Skeletal muscle tissue (tissue), 4 donors: ENCODE measurements around the gene CREM. TPM values are rescaled to one million over a fixed set of nuclear protein-coding genes. Genes with fewer than 3 reads are reported as not detected.
"Not testable (repeated sequence)": the region's sequence is repeated elsewhere in the genome, so short reads cannot be mapped to it uniquely, and the experiment has no call there.

Source experiments
- H3K27ac ChIP-seq: one replicate; pipeline ENCODE4 v1.7.0; 2013; ENCODE audit warnings: mild to moderate bottlenecking, low read depth, low read length, inconsistent platforms
- H3K27me3 ChIP-seq, 3 donors: one replicate each; pipeline ENCODE4 v1.7.0; 2013; ENCODE audit warnings: low read length in 3 of 3; ENCODE audit not compliant: control insufficient read depth in 3 of 3, insufficient read depth in 3 of 3
- H3K36me3 ChIP-seq, 3 donors: one replicate each; pipeline ENCODE4 v1.7.0; 2013; ENCODE audit warnings: low read length in 3 of 3; ENCODE audit not compliant: control insufficient read depth in 3 of 3, insufficient read depth in 3 of 3
- H3K4me1 ChIP-seq, 3 donors: one replicate each; pipeline ENCODE4 v1.7.0; 2013; ENCODE audit warnings: low read length in 3 of 3, mild to moderate bottlenecking in 3 of 3; ENCODE audit not compliant: control insufficient read depth in 3 of 3, insufficient read depth in 3 of 3
- H3K4me3 ChIP-seq, 3 donors: one replicate each; pipeline ENCODE4 v1.7.0; 2013; ENCODE audit warnings: low read length in 3 of 3
- H3K9ac ChIP-seq, 3 donors: one replicate each; pipeline ENCODE4 v1.7.0; 2013; ENCODE audit warnings: low read length in 3 of 3, mild to moderate bottlenecking in 3 of 3, moderate library complexity in 2 of 3, low read depth in 1 of 3
- H3K9me3 ChIP-seq, 3 donors: one replicate each; pipeline ENCODE4 v1.7.0; 2013; ENCODE audit warnings: low read length in 3 of 3; ENCODE audit not compliant: control insufficient read depth in 3 of 3
- total RNA-seq: library from RNA; depleted of rRNA; stranded (reverse); fragments of >200 nt; gene quantifications from one replicate; pipeline ENCODE4 v1.2.3, GENCODE V29; 2014
- donor health status: Osteomylitis.

CREM gene
- total RNA-seq, 1 donor from 2014 or later, result 21.4 TPM

DNA sequence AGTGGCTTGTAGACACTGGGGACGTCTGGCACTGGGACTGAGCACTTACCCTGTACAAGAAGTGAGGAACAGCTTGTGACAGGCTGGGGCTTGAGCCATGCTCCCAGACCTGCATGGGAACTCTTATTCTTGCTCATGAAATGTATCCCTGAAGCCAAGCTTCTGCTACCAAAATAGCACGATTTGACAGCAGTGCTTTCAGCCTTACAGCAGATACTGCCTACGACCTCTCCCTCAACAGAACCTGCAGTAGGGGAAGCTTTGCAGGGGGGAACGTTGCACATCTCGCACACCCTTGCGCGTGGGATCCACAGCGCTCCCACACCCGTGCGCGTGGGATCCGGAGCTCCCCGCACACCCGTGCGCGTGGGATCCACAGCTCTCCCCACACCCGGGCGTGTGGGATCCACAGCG lies 88.0 kb downstream of the CREM start:
- Histone ChIP-seq H3K27ac (no peak overlapping the region), H3K9me3 (no peaks in the 10 kb centered on the region), H3K4me3 (no peak overlapping the region), H3K27me3 (no peaks in the 10 kb centered on the region), H3K9ac (no peak overlapping the region), H3K36me3 (peaks cover 0 to 6% (median 2%) of the 10 kb centered on the region in 3 donors), H3K4me1 (peaks cover 28 to 39% (median 35%) of the 10 kb centered on the region in 3 donors)

DNA sequence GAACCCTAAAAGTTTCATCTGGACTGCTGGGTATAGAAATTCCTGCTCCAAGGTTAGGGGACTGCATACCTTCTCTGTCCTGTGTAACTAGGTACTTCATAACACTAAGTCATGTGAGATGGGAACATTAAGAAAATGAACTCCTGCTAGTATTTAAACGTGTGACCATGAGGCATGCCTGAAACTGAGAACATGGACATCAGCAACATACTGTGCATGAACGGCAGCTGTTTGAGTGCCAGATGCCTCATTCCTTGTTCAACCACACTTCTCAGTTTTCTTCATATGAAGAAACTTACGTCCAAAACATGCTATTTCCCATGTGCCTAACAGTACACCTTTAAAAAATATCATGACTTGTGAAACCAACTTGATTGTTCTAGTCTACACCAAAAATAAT lies 88.5 kb downstream of the CREM start:
- no peak overlapping the region for H3K9ac ChIP-seq
- no peaks in the 10 kb centered on the region for H3K27me3 ChIP-seq
- H3K4me1 ChIP-seq, result peaks cover 28 to 34% (median 34%) of the 10 kb centered on the region in 3 donors
- peaks cover 0 to 6% (median 2%) of the 10 kb centered on the region in 3 donors for H3K36me3 ChIP-seq
- H3K9me3 ChIP-seq, result no peaks in the 10 kb centered on the region
- H3K4me3 ChIP-seq, result no peak overlapping the region
- H3K27ac ChIP-seq, result no peak overlapping the region

DNA sequence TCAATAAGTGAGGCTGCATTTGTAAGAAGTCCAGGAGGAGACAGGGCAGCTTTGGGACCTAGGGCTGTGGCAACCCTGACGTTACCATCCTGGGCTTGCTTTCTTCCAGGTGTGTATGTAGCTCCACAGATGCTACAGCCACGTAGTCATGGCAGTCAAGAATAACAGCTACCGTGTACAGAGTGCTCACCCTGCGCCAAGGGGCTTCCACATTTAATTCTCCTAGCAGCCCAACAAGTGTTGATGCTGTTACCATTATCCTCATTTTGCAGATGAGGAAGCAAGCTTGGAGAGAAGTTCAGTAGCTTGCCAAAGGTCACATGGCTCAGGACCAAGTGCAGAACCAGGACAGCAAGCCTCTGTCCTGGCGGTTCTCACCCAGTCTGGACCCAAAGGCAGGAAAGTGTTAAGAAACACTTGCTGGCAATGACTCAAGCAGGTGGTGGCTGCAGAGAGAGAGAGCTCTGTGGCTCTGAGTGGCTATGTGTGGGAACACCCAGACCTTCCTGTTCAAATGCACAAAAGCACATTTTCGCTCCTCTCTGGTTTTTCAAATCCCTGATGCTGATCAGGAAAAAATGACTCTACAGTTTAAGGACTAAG lies 89.8 kb downstream of the CREM start:
- H3K27ac ChIP-seq, result no peak overlapping the region
- peaks cover 28 to 30% (median 28%) of the 10 kb centered on the region in 3 donors for H3K4me1 ChIP-seq
- no peak overlapping the region for H3K4me3 ChIP-seq
- no peaks in the 10 kb centered on the region for H3K9me3 ChIP-seq
- H3K36me3 ChIP-seq, result peaks cover 0 to 2% (median 0%) of the 10 kb centered on the region in 3 donors
- peak overlapping the region in 1 of 3 donors; percentile 45 for H3K9ac ChIP-seq
- H3K27me3 ChIP-seq, result no peaks in the 10 kb centered on the region

DNA sequence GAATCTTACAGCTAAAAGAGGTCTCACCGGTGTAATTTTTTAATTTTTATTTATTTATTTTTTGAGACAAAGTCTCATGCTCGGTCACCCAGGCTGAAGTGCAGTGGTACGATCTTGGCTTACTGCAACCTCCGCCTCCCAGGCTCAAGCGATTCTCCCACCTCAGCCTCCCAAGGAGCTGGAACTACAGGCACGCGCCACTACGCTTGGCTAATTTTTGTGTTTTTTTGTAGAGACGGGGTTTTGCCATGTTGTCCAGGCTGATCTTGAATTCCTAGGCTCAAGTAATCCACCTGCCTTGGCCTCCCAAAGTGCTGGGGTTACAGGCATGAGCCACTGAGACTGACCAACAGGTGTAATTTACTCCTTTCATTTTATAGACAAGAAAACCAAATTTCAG lies 90.3 kb downstream of the CREM start:
- H3K27me3 ChIP-seq, H3K36me3 ChIP-seq, H3K27ac ChIP-seq, H3K4me3 ChIP-seq, H3K9me3 ChIP-seq: not testable (repeated sequence)
- Histone ChIP-seq H3K4me1 (peaks cover 28 to 30% (median 28%) of the 10 kb centered on the region in 3 donors), H3K9ac (peak overlapping the region in 2 of 3 donors; percentile 12 to 45)

DNA sequence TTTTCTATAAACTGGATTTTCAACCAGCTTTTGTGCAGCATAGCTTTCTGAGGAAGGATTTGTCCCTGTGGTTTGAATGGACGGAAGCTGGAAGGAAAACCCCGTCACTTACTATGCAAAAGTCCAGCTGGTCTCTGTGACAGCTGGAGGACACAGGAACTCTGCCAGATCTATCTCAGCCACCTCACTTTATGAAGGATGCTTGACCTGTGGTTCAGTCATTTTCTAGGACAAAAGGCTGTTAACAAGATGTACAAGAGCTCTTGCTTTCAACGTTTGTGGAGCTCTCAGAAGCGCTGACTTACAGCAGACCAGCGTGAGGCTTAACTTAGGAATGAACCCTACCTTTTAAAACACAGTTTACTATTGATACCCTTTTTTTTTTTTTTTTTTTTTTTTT lies 90.8 kb downstream of the CREM start:
- Histone ChIP-seq H3K27me3 (no peaks in the 10 kb centered on the region), H3K4me3 (no peak overlapping the region), H3K36me3 (peaks cover 0 to 2% (median 0%) of the 10 kb centered on the region in 3 donors), H3K4me1 (peaks cover 28 to 30% (median 28%) of the 10 kb centered on the region in 3 donors), H3K9ac (peak overlapping the region in 2 of 3 donors; percentile 12 to 33), H3K27ac (no peak overlapping the region), H3K9me3 (no peaks in the 10 kb centered on the region)

DNA sequence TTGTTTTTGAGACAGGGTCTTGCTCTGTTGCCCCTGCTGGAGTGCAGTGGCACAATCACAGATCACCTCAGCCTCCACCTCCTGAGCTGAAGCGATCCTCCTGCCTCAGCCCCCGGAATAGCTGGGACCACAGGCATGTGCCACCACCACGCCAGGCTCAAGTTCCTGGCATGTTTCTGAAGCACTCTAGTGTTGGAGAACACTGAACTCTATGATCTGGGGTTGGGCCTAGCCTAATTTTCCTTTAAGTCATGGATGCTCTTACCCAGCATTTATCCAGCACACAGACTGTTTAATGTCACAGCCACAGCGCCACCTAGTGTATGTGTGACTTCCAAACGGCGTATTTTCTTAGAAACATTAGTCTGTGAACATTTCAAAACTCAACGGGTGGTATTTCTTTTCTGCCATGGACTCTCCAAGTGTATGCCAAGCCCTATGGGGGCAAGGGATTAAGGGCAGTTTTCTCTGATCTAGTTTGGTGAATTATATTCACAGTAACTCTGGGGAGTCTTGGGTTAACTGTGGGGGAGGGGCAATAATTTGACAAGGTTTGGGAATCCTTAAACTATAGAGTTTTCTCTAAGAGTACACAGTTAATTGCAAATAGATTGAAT lies 91.8 kb downstream of the CREM start:
- peak overlapping the region in 1 of 3 donors; percentile 49 for H3K4me3 ChIP-seq

DNA sequence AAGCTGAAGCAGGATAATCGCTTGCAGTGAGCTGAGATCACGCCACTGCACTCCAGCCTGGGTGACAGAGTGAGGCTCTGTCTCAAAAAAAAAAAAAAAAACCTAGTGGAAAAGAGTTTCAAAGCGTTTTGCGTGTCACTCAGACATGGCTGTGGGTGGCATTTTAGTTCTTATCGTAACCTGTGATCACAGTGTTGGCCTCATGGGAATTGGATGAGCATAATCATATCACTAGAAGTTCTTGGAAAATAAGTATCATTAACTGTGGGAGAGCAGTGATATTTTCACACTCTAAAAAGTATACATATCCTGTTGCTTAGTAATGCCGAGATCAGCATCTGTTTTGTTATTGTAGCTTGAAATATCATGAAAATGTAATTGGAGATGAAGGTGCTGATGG lies 92.6 kb downstream of the CREM start:
- Histone ChIP-seq H3K9me3 (no peaks in the 10 kb centered on the region), H3K4me3 (no peak overlapping the region), H3K27me3 (no peaks in the 10 kb centered on the region), H3K9ac (no peak overlapping the region), H3K36me3 (no peaks in the 10 kb centered on the region), H3K27ac (no peak overlapping the region), H3K4me1 (peaks cover 28 to 30% (median 28%) of the 10 kb centered on the region in 3 donors)

More for the DNA sequence above, 91.8 kb downstream of the CREM start:
- no peaks in the 10 kb centered on the region for H3K9me3 ChIP-seq
- H3K36me3 ChIP-seq, result peaks cover 0 to 1% (median 0%) of the 10 kb centered on the region in 3 donors
- no peaks in the 10 kb centered on the region for H3K27me3 ChIP-seq
- peak overlapping the region; percentile 15 for H3K27ac ChIP-seq
- H3K9ac ChIP-seq, result no peak overlapping the region
- peaks cover 28 to 30% (median 28%) of the 10 kb centered on the region in 3 donors for H3K4me1 ChIP-seq

DNA sequence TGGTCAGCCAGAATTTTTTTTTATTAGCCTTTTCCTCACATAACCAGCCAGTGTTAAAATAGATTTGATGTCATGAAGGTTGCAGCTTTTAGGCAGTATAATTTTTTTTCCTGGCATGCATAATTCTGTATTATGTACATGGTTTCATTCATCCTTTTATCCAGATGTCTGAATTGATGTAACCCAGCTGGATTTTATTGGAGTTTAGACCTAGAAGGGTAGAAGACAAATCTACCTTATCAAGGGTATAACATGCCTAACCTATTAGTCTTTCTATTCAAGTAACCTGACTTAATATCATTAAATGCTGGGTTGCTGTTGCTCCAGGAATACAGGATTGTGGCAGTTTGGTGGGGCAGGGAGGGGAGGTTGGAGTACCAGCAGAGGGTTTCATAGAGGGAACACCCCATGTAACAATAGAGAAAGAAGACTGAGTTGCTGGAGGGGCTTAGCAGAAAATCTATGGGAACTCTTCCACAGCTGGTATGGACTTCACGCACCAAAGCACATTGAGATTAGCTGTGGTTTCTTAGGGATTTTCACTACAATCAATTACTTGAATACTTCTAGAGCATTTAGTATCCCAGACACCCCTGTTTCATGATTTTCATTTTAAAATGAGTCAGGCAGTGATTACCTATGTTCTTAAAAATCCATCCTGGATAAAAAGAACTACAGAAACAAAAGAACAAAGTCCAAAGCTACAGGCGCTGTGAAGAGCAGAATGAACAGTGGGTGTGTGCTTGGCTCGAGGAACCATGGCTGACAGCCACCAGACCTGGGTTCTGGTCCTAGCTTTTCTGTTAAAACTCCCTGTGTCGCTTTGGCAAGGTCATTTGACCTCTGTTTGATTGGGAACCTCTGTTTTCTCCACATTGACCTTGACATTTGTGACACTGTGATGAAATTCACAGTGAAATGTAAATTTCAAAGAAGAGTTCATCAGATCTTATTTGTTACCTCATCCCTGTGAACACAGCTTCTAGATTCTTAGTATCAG lies 93.5 kb downstream of the CREM start:
- Histone ChIP-seq H3K4me1 (peaks cover 22 to 27% (median 26%) of the 10 kb centered on the region in 3 donors), H3K9ac (peak overlapping the region in 1 of 3 donors; percentile 17), H3K4me3 (no peak overlapping the region), H3K27ac (no peak overlapping the region), H3K27me3 (no peaks in the 10 kb centered on the region), H3K9me3 (no peaks in the 10 kb centered on the region), H3K36me3 (no peaks in the 10 kb centered on the region)

DNA sequence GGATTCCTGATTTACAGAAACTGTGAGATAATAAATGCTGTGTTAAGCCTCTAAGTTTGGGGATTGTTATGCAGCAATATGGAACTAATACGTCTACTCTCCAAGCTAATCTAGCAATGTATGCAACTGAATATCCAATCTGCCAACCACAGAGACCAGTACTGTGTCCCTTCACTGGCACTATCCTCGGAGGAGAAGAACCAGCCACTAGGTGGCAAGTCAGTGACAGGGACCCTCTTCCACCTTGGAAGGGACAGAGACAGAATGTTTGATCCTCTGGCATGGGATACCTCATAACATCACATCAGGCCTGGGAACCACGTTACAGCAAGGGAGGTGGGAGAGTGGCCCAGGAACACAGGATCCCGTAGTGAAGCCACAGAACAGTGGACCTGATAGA lies 96.4 kb downstream of the CREM start:
- Histone ChIP-seq H3K4me1 (peaks cover 4 to 7% (median 6%) of the 10 kb centered on the region in 3 donors), H3K4me3 (no peak overlapping the region), H3K27ac (no peak overlapping the region), H3K27me3 (no peaks in the 10 kb centered on the region), H3K9ac (no peak overlapping the region), H3K36me3 (no peaks in the 10 kb centered on the region), H3K9me3 (no peaks in the 10 kb centered on the region)
